ENCODE data around the gene ZNF200.

Gene ZNF200

DNA sequence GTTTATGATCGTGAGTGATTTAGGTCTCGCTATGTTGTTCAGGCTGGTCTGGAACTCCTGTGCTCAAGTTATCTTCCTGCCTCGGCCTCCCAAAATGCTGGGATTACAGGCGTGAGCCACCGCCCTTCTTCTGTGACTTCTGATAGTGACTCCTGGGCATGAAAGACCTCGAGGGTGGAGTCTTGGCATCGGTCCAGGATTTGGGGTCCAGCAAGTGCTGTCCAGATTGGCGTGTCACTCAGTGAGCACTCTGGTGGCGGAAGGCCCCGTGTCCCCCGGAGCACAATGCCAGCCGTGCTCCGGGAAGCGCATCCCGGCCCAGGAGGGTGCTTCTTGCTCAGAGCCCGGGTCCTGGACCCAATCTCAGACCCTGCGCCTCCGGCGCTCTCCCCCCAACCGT, 40.2 kb downstream of the ZNF200 start:
- ATAC-seq, result no peak
- TF ChIP-seq ZNF565 (CRISPR knock-in tag; conservative IDR thresholded peaks at IDR 0.05; ENCODE audit: low read depth) (no peak), ISL1 (CRISPR knock-in tag; IDR thresholded peaks at IDR 0.05) (no peak), ZFP3 (CRISPR knock-in tag; IDR thresholded peaks at IDR 0.05) (no peak), ARNTL (CRISPR knock-in tag; IDR thresholded peaks at IDR 0.05; ENCODE audit: borderline replicate concordance, low read depth) (no peak), ZNF70 (CRISPR knock-in tag; IDR thresholded peaks at IDR 0.05) (no peak), ZFP30 (CRISPR knock-in tag; IDR thresholded peaks at IDR 0.05) (no peak), CSDC2 (CRISPR knock-in tag; IDR thresholded peaks at IDR 0.05) (no peak), SNAI2 (CRISPR knock-in tag; IDR thresholded peaks at IDR 0.05) (no peak), CSRNP3 (CRISPR knock-in tag; IDR thresholded peaks at IDR 0.05) (no peak), ZC3H10 (CRISPR knock-in tag; IDR thresholded peaks at IDR 0.05) (no peak), GLIS3 (CRISPR knock-in tag; IDR thresholded peaks at IDR 0.05) (no peak), PPARA (CRISPR knock-in tag; IDR thresholded peaks at IDR 0.05; ENCODE audit: borderline replicate concordance) (no peak), RARB (CRISPR knock-in tag; IDR thresholded peaks at IDR 0.05) (no peak), TOX (CRISPR knock-in tag; IDR thresholded peaks at IDR 0.05; ENCODE audit: borderline replicate concordance) (no peak), TCF4 (CRISPR knock-in tag; IDR thresholded peaks at IDR 0.05; ENCODE audit: borderline replicate concordance) (no peak), BACH2 (CRISPR knock-in tag; IDR thresholded peaks at IDR 0.05; ENCODE audit: borderline replicate concordance) (no peak), ZNF8 (CRISPR knock-in tag; IDR thresholded peaks at IDR 0.05) (no peak), POU6F1 (CRISPR knock-in tag; IDR thresholded peaks at IDR 0.05; ENCODE audit: borderline replicate concordance, low read depth) (no peak)
- TF ChIP-seq, protein P1, sequence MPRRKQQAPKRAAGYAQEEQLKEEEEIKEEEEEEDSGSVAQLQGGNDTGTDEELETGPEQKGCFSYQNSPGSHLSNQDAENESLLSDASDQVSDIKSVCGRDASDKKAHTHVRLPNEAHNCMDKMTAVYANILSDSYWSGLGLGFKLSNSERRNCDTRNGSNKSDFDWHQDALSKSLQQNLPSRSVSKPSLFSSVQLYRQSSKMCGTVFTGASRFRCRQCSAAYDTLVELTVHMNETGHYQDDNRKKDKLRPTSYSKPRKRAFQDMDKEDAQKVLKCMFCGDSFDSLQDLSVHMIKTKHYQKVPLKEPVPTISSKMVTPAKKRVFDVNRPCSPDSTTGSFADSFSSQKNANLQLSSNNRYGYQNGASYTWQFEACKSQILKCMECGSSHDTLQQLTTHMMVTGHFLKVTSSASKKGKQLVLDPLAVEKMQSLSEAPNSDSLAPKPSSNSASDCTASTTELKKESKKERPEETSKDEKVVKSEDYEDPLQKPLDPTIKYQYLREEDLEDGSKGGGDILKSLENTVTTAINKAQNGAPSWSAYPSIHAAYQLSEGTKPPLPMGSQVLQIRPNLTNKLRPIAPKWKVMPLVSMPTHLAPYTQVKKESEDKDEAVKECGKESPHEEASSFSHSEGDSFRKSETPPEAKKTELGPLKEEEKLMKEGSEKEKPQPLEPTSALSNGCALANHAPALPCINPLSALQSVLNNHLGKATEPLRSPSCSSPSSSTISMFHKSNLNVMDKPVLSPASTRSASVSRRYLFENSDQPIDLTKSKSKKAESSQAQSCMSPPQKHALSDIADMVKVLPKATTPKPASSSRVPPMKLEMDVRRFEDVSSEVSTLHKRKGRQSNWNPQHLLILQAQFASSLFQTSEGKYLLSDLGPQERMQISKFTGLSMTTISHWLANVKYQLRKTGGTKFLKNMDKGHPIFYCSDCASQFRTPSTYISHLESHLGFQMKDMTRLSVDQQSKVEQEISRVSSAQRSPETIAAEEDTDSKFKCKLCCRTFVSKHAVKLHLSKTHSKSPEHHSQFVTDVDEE (CRISPR knock-in tag; IDR thresholded peaks at IDR 0.05), result no peak
- TF ChIP-seq, protein P2, sequence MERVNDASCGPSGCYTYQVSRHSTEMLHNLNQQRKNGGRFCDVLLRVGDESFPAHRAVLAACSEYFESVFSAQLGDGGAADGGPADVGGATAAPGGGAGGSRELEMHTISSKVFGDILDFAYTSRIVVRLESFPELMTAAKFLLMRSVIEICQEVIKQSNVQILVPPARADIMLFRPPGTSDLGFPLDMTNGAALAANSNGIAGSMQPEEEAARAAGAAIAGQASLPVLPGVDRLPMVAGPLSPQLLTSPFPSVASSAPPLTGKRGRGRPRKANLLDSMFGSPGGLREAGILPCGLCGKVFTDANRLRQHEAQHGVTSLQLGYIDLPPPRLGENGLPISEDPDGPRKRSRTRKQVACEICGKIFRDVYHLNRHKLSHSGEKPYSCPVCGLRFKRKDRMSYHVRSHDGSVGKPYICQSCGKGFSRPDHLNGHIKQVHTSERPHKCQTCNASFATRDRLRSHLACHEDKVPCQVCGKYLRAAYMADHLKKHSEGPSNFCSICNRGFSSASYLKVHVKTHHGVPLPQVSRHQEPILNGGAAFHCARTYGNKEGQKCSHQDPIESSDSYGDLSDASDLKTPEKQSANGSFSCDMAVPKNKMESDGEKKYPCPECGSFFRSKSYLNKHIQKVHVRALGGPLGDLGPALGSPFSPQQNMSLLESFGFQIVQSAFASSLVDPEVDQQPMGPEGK (CRISPR knock-in tag; IDR thresholded peaks at IDR 0.05; ENCODE audit: borderline replicate concordance), result no peak

DNA sequence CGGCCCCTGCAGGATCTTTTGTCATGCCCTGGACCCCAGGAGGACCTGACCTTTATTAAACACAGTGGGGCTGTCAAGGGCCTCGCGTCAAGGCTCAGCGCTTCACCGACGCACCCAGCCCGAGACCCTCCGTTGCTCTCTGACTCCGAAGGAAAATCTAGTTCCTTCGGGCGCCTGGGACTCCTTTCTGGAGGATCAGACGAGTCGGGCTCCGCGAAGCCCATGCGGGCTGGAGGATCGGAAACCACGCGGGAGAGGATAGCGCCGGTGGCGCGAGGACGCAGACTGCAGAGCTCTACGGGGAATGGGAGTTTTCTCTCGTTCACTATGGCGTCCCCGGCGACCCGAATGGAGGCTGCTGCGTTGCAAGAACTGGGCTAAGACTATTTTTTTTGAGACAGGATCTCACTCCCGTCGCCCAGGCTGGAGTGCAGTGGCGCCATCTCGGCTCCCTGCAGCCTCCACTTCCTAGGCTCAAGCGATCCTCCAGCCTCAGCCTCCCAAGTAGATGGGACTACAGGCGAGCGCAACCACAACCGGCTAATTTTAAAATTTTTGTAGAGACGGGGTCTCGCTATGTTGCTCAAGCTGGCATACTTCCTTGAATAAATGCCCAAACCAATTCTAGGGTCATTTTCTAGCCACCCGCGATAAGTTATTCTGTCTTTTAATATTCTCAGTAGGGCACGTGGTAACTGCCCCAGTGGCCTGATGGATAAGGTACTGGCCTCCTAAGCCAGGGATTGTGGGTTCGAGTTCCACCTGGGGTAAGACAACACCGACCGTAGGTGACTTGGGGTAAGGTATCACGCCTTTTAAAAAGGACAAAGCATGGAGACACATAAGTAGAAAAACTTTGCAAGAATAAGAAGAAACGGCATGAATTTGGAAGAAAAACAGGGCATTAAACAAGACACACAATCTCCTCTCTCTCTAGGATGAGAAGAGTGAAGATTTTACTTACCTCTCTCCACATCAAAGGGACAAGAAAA, 41.4 kb downstream of the ZNF200 start:
- ATAC-seq, result no peak
- TF ChIP-seq ZNF70 (CRISPR knock-in tag; IDR thresholded peaks at IDR 0.05), result no peak

GRCh38 chr16:3192476-3193019, 42.4 kb downstream of the ZNF200 start:
- no peak for ATAC-seq
- TF ChIP-seq POU6F1 (CRISPR knock-in tag; IDR thresholded peaks at IDR 0.05; ENCODE audit: borderline replicate concordance, low read depth), result no peak
- TF ChIP-seq CSRNP3 (CRISPR knock-in tag; IDR thresholded peaks at IDR 0.05), result no peak
- TF ChIP-seq TCF4 (CRISPR knock-in tag; IDR thresholded peaks at IDR 0.05; ENCODE audit: borderline replicate concordance), result no peak
- TF ChIP-seq BACH2 (CRISPR knock-in tag; IDR thresholded peaks at IDR 0.05; ENCODE audit: borderline replicate concordance), result no peak
- TF ChIP-seq, protein P3, sequence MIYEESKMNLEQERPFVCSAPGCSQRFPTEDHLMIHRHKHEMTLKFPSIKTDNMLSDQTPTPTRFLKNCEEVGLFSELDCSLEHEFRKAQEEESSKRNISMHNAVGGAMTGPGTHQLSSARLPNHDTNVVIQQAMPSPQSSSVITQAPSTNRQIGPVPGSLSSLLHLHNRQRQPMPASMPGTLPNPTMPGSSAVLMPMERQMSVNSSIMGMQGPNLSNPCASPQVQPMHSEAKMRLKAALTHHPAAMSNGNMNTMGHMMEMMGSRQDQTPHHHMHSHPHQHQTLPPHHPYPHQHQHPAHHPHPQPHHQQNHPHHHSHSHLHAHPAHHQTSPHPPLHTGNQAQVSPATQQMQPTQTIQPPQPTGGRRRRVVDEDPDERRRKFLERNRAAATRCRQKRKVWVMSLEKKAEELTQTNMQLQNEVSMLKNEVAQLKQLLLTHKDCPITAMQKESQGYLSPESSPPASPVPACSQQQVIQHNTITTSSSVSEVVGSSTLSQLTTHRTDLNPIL (CRISPR knock-in tag; IDR thresholded peaks at IDR 0.05; ENCODE audit: low read depth), result no peak
- no peak for TF ChIP-seq ESRRG (CRISPR knock-in tag; IDR thresholded peaks at IDR 0.05)
- no peak for TF ChIP-seq SNAI2 (CRISPR knock-in tag; IDR thresholded peaks at IDR 0.05)

Measured in SK-N-SH treated with all-trans-retinoic acid at 6 μM for 48 hours (cell line).